Breast epithelium (tissue), 3 donors: ENCODE measurements around the gene CCBE1.

ENCODE experiments used
- POLR2A ChIP-seq: fragments of 450-650 bp; IDR thresholded peaks from one replicate; pipeline ENCODE4 v1.6.1; 2016; ENCODE audit warnings: antibody characterized with exemption, mild to moderate bottlenecking, moderate library complexity
- TF ChIP-seq, protein P1 (sequence below), 3 donors: fragments of 450-650 bp; IDR thresholded peaks; one replicate each; pipeline ENCODE4 v1.5.1; 2016 to 2017; ENCODE audit warnings: antibody characterized with exemption in 3 of 3, mild to moderate bottlenecking in 3 of 3, moderate library complexity in 3 of 3

DNA sequence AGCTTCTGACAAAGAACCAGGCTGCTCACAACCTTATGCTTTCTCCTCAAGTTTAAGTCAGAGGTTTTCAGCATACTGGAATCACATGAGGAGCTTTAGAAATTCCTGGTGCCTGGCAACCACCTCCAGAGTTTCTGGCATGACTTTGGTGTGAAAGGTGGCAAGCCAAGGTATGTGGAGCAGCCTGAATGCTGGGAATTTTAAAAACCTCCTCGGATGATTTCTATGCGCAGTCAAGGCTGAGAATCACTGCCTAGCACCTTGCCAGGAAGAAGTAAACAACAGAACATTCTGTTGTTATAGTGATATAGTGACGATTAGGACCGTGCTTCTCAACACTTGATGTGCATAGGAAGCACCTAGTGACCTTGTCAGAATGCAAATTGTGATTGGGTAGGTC lies 11.7 kb downstream of the CCBE1 start:
- no peak for TF ChIP-seq POLR2A
- TF ChIP-seq, protein P1, sequence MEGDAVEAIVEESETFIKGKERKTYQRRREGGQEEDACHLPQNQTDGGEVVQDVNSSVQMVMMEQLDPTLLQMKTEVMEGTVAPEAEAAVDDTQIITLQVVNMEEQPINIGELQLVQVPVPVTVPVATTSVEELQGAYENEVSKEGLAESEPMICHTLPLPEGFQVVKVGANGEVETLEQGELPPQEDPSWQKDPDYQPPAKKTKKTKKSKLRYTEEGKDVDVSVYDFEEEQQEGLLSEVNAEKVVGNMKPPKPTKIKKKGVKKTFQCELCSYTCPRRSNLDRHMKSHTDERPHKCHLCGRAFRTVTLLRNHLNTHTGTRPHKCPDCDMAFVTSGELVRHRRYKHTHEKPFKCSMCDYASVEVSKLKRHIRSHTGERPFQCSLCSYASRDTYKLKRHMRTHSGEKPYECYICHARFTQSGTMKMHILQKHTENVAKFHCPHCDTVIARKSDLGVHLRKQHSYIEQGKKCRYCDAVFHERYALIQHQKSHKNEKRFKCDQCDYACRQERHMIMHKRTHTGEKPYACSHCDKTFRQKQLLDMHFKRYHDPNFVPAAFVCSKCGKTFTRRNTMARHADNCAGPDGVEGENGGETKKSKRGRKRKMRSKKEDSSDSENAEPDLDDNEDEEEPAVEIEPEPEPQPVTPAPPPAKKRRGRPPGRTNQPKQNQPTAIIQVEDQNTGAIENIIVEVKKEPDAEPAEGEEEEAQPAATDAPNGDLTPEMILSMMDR (IDR thresholded peaks at IDR 0.05) = no peak
